Fibroblast of the aortic adventitia (primary cell): ENCODE data around the gene TJAP1. TPM values are rescaled to one million over a fixed set of nuclear protein-coding genes. Genes with fewer than 3 reads are reported as not detected.
A peak's percentile ranks its signal among the peaks of the same experiment; 100 is the strongest.

Source experiments
- DNase-seq: peaks from one replicate; pipeline ENCODE4 v3.0.0-alpha.2; 2010; ENCODE audit warnings: low read depth
- H3K4me3 ChIP-seq: 2 replicates; pipeline ENCODE4 v1.5.1; 2011; ENCODE audit warnings: low read depth, mild to moderate bottlenecking, control low read depth, low read length, moderate library complexity
- CTCF ChIP-seq: IDR thresholded peaks from 2 replicates; pipeline ENCODE4 v1.5.1; 2011; ENCODE audit warnings: mild to moderate bottlenecking, low read length, control low read depth, inconsistent platforms; ENCODE audit not compliant: insufficient read depth
- total RNA-seq: library from RNA; depleted of rRNA; stranded (reverse); fragments of >200 nt; gene quantifications from 2 replicates; pipeline ENCODE4 v1.2.3, GENCODE V29; 2012; ENCODE audit warnings: low replicate concordance

TJAP1 gene
- total RNA-seq, 1 donor: 14.2 TPM

GRCh38 chr6:43451939-43452338 lies 25.4 kb upstream of the TJAP1 start:
- DNase-seq: no peak
- no peak for TF ChIP-seq CTCF
- H3K4me3 ChIP-seq: no peak overlapping the region

GRCh38 chr6:43452896-43453295 lies 24.5 kb upstream of the TJAP1 start:
- no peak overlapping the region for H3K4me3 ChIP-seq
- TF ChIP-seq CTCF: no peak
- DNase-seq: no peak

- H3K4me3 ChIP-seq: no peak overlapping the region
- no peak for TF ChIP-seq CTCF
- no peak for DNase-seq
These were observed 23.5 kb upstream of the TJAP1 start for GRCh38 chr6:43453831-43454230.

GRCh38 chr6:43454290-43454695 lies 23.1 kb upstream of the TJAP1 start:
- peak; percentile 98 for TF ChIP-seq CTCF
- DNase-seq: no peak
- H3K4me3 ChIP-seq: peak overlapping the region; percentile 61

GRCh38 chr6:43454696-43455530 lies 22.5 kb upstream of the TJAP1 start:
- TF ChIP-seq CTCF: no peak
- peak overlapping the region; percentile 61 for H3K4me3 ChIP-seq
- peak; percentile 81 for DNase-seq

- peak within 1 kb of the TSS; percentile 61 for H3K4me3 ChIP-seq
- DNase-seq: no peak
- TF ChIP-seq CTCF: no peak
These were observed 21.6 kb upstream of the TJAP1 start, which contains the start of gene DLK2 for GRCh38 chr6:43455531-43456428. Gene DLK2 (minus strand): TSS chr6:43455548. CDS start chr6:43454825, 723 bp downstream.
